Measurements from ENCODE around the gene AAGAB. TPM values are rescaled to one million over a fixed set of nuclear protein-coding genes. Genes with fewer than 3 reads are reported as not detected.

AAGAB gene, protein sequence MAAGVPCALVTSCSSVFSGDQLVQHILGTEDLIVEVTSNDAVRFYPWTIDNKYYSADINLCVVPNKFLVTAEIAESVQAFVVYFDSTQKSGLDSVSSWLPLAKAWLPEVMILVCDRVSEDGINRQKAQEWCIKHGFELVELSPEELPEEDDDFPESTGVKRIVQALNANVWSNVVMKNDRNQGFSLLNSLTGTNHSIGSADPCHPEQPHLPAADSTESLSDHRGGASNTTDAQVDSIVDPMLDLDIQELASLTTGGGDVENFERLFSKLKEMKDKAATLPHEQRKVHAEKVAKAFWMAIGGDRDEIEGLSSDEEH
- total RNA-seq: 28.1 TPM
- polyA plus RNA-seq: 10 to 100 TPM; 50.5 to 67.5 (median 55.2) TPM

DNA sequence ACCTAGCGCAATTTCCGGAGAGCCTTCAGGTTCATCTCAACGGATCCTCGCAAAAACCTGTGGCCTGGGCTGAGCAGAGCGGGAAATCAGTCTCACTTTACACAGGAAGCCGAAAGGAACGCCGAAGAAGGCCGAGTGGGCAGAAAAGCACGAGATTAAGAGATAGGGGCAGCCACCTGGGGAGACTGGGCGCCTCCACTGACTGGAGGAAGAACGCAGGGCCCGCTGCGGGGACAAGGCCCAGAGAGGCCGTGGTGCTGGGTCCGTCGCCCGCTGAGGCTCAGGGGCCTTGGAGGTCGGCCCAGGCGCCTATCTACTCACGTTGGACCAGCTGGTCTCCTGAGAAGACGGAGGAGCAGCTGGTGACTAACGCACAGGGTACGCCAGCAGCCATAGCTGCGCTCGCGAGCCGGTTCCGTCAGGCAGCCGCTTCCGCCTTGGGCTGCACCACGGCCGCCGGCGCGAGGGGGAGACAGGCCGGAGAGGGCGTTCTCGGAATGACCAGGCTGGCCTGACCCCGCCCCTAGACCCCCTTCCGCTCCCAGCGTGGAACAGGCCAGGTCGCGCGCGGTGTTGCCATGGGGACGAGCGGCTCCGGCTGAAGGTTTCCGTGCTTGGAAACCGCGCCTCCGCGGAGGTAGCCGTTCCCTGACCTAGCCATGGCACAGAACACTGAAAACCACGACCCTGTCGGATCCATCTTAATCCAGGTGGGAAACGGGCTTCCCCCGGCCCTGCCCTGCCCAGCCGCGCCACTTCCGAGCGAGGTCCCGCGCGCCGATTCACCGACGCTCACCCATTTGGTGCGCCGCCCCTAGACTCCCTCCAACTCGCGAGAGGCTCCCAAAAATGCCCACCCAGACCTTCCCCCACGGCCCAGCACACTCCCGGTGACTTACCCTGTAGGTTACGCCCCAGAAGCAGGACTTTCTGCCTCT, at the start of gene AAGAB, which contains the start of gene IQCH:
TSS of gene AAGAB (minus strand) at position 424 of the 938 bp plus-strand sequence. CDS start at position 394, 30 bp downstream.
TSS of gene IQCH (plus strand) at position 549 of the 938 bp plus-strand sequence. CDS start at position 660, 111 bp downstream.
- H3K36me3 ChIP-seq (ENCODE audit: control insufficient read depth, insufficient read depth, low read length): no peaks in the 10 kb centered on the region
- peak within 1 kb of the TSS; percentile 92 to 99 (median 98) for H3K4me3 Mint-ChIP-seq
- H3K4me1 ChIP-seq (ENCODE audit: control insufficient read depth, insufficient read depth, low read length, poor library complexity, severe bottlenecking): peaks cover 21% of the 10 kb centered on the region
- DNase-seq: peak; percentile 94 to 98 (median 96)
- H3K27ac Mint-ChIP-seq: peak within 1 kb of the TSS; percentile 88 to 98 (median 97)
- peak within 1 kb of the TSS; percentile 86 for H3K27ac ChIP-seq (ENCODE audit: insufficient read depth, low read length, poor library complexity, severe bottlenecking)
- peaks cover 16 to 63% (median 40%) of the 10 kb centered on the region in 4 donors for H3K4me1 Mint-ChIP-seq
- H3K27me3 Mint-ChIP-seq: peaks cover 9% of the 10 kb centered on the region
- no peaks in the 10 kb centered on the region for H3K27me3 ChIP-seq (ENCODE audit: control insufficient read depth, insufficient read depth, low read length)
- H3K36me3 Mint-ChIP-seq: peaks cover 6% of the 10 kb centered on the region
- H3K4me3 ChIP-seq (ENCODE audit: low read depth, low read length): peak within 1 kb of the TSS; percentile 99
- peaks cover 0 to 4% (median 0%) of the 10 kb centered on the region in 7 donors for H3K9me3 Mint-ChIP-seq
- H3K9me3 ChIP-seq (ENCODE audit: control insufficient read depth in 2 of 2, low read length in 2 of 2): no peaks in the 10 kb centered on the region
- ATAC-seq (ENCODE audit: low read depth in 2 of 2): peak; percentile 93 to 96

GRCh38 chr15:67303490-67304363, 49.3 kb upstream of the AAGAB start:
- DNase-seq (peak; percentile 8 to 69 (median 63)), ATAC-seq (ENCODE audit: low read depth in 2 of 2) (peak in 1 of 2 donors; percentile 78)
- Histone ChIP-seq H3K9me3 (ENCODE audit: control insufficient read depth in 2 of 2, low read length in 2 of 2) (no peaks in the 10 kb centered on the region), H3K4me3 (ENCODE audit: low read depth, low read length) (no peak overlapping the region), H3K4me1 (ENCODE audit: control insufficient read depth, insufficient read depth, low read length, poor library complexity, severe bottlenecking) (no peaks in the 10 kb centered on the region), H3K27ac (ENCODE audit: insufficient read depth, low read length, poor library complexity, severe bottlenecking) (no peak overlapping the region), H3K36me3 (ENCODE audit: control insufficient read depth, insufficient read depth, low read length) (no peaks in the 10 kb centered on the region), H3K27me3 (ENCODE audit: control insufficient read depth, insufficient read depth, low read length) (no peaks in the 10 kb centered on the region)
- no peak overlapping the region for H3K27ac Mint-ChIP-seq
- peaks cover 0 to 3% (median 0%) of the 10 kb centered on the region in 7 donors for H3K9me3 Mint-ChIP-seq
- H3K4me1 Mint-ChIP-seq: no peaks in the 10 kb centered on the region
- H3K4me3 Mint-ChIP-seq: no peak overlapping the region
- no peaks in the 10 kb centered on the region for H3K36me3 Mint-ChIP-seq
- H3K27me3 Mint-ChIP-seq: peaks cover under 1% of the 10 kb centered on the region

DNA sequence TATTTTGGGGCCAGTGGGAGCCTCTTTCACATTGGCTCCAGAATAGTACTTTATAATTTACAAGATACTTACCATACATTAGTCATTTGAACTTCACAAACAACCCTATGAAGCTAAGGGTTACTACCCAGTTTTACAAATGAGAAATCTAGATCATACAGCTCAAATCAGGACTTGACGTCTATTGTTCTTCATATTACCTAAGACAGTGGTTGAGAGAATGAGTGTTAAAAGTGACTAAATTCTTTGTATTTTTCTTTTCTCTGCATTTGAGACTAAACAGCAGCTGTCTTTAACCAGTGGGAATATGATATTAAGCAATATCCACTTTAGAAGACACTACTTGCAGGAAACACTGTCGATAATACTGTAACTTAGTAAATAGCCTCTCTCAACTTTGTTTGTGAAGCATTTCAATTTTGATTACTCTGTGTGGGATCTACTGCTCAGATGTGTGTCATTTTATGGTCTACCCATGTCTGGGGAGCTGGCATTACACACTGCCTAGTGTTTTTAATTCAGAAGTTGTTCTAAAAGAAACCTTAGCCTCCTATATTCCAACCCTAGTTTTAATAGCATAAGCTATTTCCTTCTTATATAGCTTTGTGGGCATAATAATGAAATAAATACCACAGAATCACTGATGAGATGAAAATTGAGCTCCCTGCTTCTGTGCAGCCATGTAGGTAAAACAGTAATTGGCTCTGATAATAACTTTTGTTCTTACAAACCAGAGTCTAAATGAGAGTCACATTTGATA, 46.0 kb upstream of the AAGAB start:
- DNase-seq (no peak), ATAC-seq (ENCODE audit: low read depth in 2 of 2) (no peak)
- H3K4me1 ChIP-seq (ENCODE audit: control insufficient read depth, insufficient read depth, low read length, poor library complexity, severe bottlenecking): no peaks in the 10 kb centered on the region
- Mint-ChIP-seq H3K4me1 (no peaks in the 10 kb centered on the region), H3K27me3 (peaks cover 4% of the 10 kb centered on the region), H3K27ac (no peak overlapping the region), H3K36me3 (no peaks in the 10 kb centered on the region), H3K4me3 (no peak overlapping the region), H3K9me3 (peaks cover 0 to 3% (median 0%) of the 10 kb centered on the region in 7 donors)
- no peak overlapping the region for H3K27ac ChIP-seq (ENCODE audit: insufficient read depth, low read length, poor library complexity, severe bottlenecking)
- no peaks in the 10 kb centered on the region for H3K27me3 ChIP-seq (ENCODE audit: control insufficient read depth, insufficient read depth, low read length)
- H3K36me3 ChIP-seq (ENCODE audit: control insufficient read depth, insufficient read depth, low read length): no peaks in the 10 kb centered on the region
- no peak overlapping the region for H3K4me3 ChIP-seq (ENCODE audit: low read depth, low read length)
- no peaks in the 10 kb centered on the region for H3K9me3 ChIP-seq (ENCODE audit: control insufficient read depth in 2 of 2, low read length in 2 of 2)

GRCh38 chr15:67296684-67297083, 42.2 kb upstream of the AAGAB start:
- no peak overlapping the region for H3K4me3 Mint-ChIP-seq
- no peaks in the 10 kb centered on the region for H3K4me1 Mint-ChIP-seq
- H3K27me3 ChIP-seq (ENCODE audit: control insufficient read depth, insufficient read depth, low read length): no peaks in the 10 kb centered on the region

GRCh38 chr15:67296188-67296587, 41.7 kb upstream of the AAGAB start:
- Mint-ChIP-seq H3K4me1 (no peaks in the 10 kb centered on the region), H3K27ac (peak overlapping the region in 1 of 3 donors; percentile 45), H3K36me3 (no peaks in the 10 kb centered on the region), H3K9me3 (peaks cover 0 to 3% (median 0%) of the 10 kb centered on the region in 7 donors), H3K4me3 (no peak overlapping the region), H3K27me3 (peaks cover 4% of the 10 kb centered on the region)
- H3K27ac ChIP-seq (ENCODE audit: insufficient read depth, low read length, poor library complexity, severe bottlenecking): no peak overlapping the region
- ATAC-seq (ENCODE audit: low read depth in 2 of 2): no peak
- no peaks in the 10 kb centered on the region for H3K27me3 ChIP-seq (ENCODE audit: control insufficient read depth, insufficient read depth, low read length)
- DNase-seq: no peak
- no peaks in the 10 kb centered on the region for H3K9me3 ChIP-seq (ENCODE audit: control insufficient read depth in 2 of 2, low read length in 2 of 2)
- H3K36me3 ChIP-seq (ENCODE audit: control insufficient read depth, insufficient read depth, low read length): no peaks in the 10 kb centered on the region
- no peaks in the 10 kb centered on the region for H3K4me1 ChIP-seq (ENCODE audit: control insufficient read depth, insufficient read depth, low read length, poor library complexity, severe bottlenecking)
- no peak overlapping the region for H3K4me3 ChIP-seq (ENCODE audit: low read depth, low read length)

More at GRCh38 chr15:67296684-67297083, 42.2 kb upstream of the AAGAB start:
- H3K4me1 ChIP-seq (ENCODE audit: control insufficient read depth, insufficient read depth, low read length, poor library complexity, severe bottlenecking): no peaks in the 10 kb centered on the region
- no peak overlapping the region for H3K4me3 ChIP-seq (ENCODE audit: low read depth, low read length)
- no peaks in the 10 kb centered on the region for H3K9me3 ChIP-seq (ENCODE audit: control insufficient read depth in 2 of 2, low read length in 2 of 2)
- H3K36me3 ChIP-seq (ENCODE audit: control insufficient read depth, insufficient read depth, low read length): no peaks in the 10 kb centered on the region
- ATAC-seq (ENCODE audit: low read depth in 2 of 2): no peak
- Mint-ChIP-seq H3K36me3 (no peaks in the 10 kb centered on the region), H3K27ac (peak overlapping the region in 1 of 3 donors; percentile 45), H3K9me3 (peaks cover 0 to 3% (median 0%) of the 10 kb centered on the region in 7 donors), H3K27me3 (peaks cover 4% of the 10 kb centered on the region)
- no peak for DNase-seq
- H3K27ac ChIP-seq (ENCODE audit: insufficient read depth, low read length, poor library complexity, severe bottlenecking): no peak overlapping the region

GRCh38 chr15:67290319-67290718, 35.9 kb upstream of the AAGAB start:
- peaks cover 7% of the 10 kb centered on the region for H3K27me3 Mint-ChIP-seq
- no peak overlapping the region for H3K27ac ChIP-seq (ENCODE audit: insufficient read depth, low read length, poor library complexity, severe bottlenecking)
- no peak overlapping the region for H3K27ac Mint-ChIP-seq
- peaks cover 12% of the 10 kb centered on the region for H3K27me3 ChIP-seq (ENCODE audit: control insufficient read depth, insufficient read depth, low read length)
- H3K9me3 ChIP-seq (ENCODE audit: control insufficient read depth in 2 of 2, low read length in 2 of 2): peaks cover 0 to 8% of the 10 kb centered on the region in 2 experiments
- DNase-seq (no peak), ATAC-seq (ENCODE audit: low read depth in 2 of 2) (no peak)
- H3K4me1 Mint-ChIP-seq: no peaks in the 10 kb centered on the region
- no peak overlapping the region for H3K4me3 ChIP-seq (ENCODE audit: low read depth, low read length)
- H3K4me3 Mint-ChIP-seq: no peak overlapping the region
- H3K36me3 Mint-ChIP-seq: peaks cover 3% of the 10 kb centered on the region
- H3K4me1 ChIP-seq (ENCODE audit: control insufficient read depth, insufficient read depth, low read length, poor library complexity, severe bottlenecking): no peaks in the 10 kb centered on the region
- no peaks in the 10 kb centered on the region for H3K36me3 ChIP-seq (ENCODE audit: control insufficient read depth, insufficient read depth, low read length)
- H3K9me3 Mint-ChIP-seq: peaks cover 0 to 8% (median 2%) of the 10 kb centered on the region in 7 donors
